G401 (cell line): ENCODE results near the gene COX6B1. TPM values are rescaled to one million over a fixed set of nuclear protein-coding genes. Genes with fewer than 3 reads are reported as not detected.
"Not testable (repeated sequence)": the region's sequence is repeated elsewhere in the genome, so short reads cannot be mapped to it uniquely, and the experiment has no call there.

ENCODE experiments used
- DNase-seq: peaks from one replicate; pipeline ENCODE4 v3.0.0-alpha.2; 2015; ENCODE audit warnings: low spot score
- in situ Hi-C: cut with HindIII; loops from 2 replicates; pipeline ENCODE4 v1.10.0; 2016; ENCODE audit warnings: low sequenced_read_pairs, mixed read lengths
- total RNA-seq: library from RNA; depleted of rRNA; stranded (reverse); fragments of >200 nt; shearing (Covaris generic); gene quantifications from 2 replicates; pipeline ENCODE4 v1.2.3, GENCODE V29; 2014

Gene COX6B1
- total RNA-seq, 1 experiment from 2014 or later: 284 TPM

- in situ Hi-C loops: no loop called here
- peak; percentile 98 for DNase-seq
Observed at GRCh38 chr19:35628565-35629331, 19.4 kb upstream of the COX6B1 start, which contains the start of gene RBM42. TSS of gene RBM42 (plus strand) at chr19:35629036. CDS start at chr19:35629154, 118 bp downstream.

- in situ Hi-C loops: no loop called here
- DNase-seq: no peak
Observed at GRCh38 chr19:35629332-35629633, 18.8 kb upstream of the COX6B1 start.

GRCh38 chr19:35633727-35634440 lies 14.2 kb upstream of the COX6B1 start:
- in situ Hi-C loops: no loop called here
- no peak for DNase-seq

GRCh38 chr19:35636651-35637050 lies 11.5 kb upstream of the COX6B1 start:
- in situ Hi-C loops: no loop called here
- DNase-seq: no peak

GRCh38 chr19:35637165-35637564 lies 11.0 kb upstream of the COX6B1 start:
- in situ Hi-C loops: no loop called here
- DNase-seq: no peak

- in situ Hi-C loops: no loop called here
- no peak for DNase-seq
Observed at GRCh38 chr19:35639321-35639639, 8.8 kb upstream of the COX6B1 start.

- DNase-seq: no peak
- in situ Hi-C loops: no loop called here
Observed at GRCh38 chr19:35639863-35640262, 8.3 kb upstream of the COX6B1 start.

- in situ Hi-C loops: no loop called here
- DNase-seq: no peak
Observed at GRCh38 chr19:35641515-35642151, 6.5 kb upstream of the COX6B1 start, which contains the start of gene ETV2. TSS of gene ETV2 (plus strand) at chr19:35641745. CDS start at chr19:35642461, 716 bp downstream.

- in situ Hi-C loops: no loop called here
- no peak for DNase-seq
Observed at GRCh38 chr19:35642312-35642711, 5.8 kb upstream of the COX6B1 start.

GRCh38 chr19:35642798-35643254 lies 5.3 kb upstream of the COX6B1 start:
- in situ Hi-C loops: no loop called here

GRCh38 chr19:35643255-35644205 lies 4.6 kb upstream of the COX6B1 start:
- in situ Hi-C loops: no loop called here
- peak; percentile 76 for DNase-seq

More at GRCh38 chr19:35642798-35643254, 5.3 kb upstream of the COX6B1 start:
- no peak for DNase-seq

- in situ Hi-C loops: no loop called here
Observed at GRCh38 chr19:35644206-35644986, 3.7 kb upstream of the COX6B1 start.

GRCh38 chr19:35644987-35645679 lies 3.0 kb upstream of the COX6B1 start:
- in situ Hi-C loops: no loop called here
- peak; percentile 81 for DNase-seq

More at GRCh38 chr19:35644206-35644986, 3.7 kb upstream of the COX6B1 start:
- peak; percentile 94 for DNase-seq

- in situ Hi-C loops: no loop called here
Observed at GRCh38 chr19:35645680-35646511, 2.2 kb upstream of the COX6B1 start.

GRCh38 chr19:35650581-35650980 lies 2.5 kb downstream of the COX6B1 start:
- in situ Hi-C loops: no loop called here

More at GRCh38 chr19:35645680-35646511, 2.2 kb upstream of the COX6B1 start:
- DNase-seq: no peak

GRCh38 chr19:35654828-35655227 lies 6.7 kb downstream of the COX6B1 start:
- DNase-seq, in situ Hi-C loops: not testable (repeated sequence)

More at GRCh38 chr19:35650581-35650980, 2.5 kb downstream of the COX6B1 start:
- no peak for DNase-seq

GRCh38 chr19:35655600-35655999 lies 7.5 kb downstream of the COX6B1 start:
- in situ Hi-C loops: no loop called here
- no peak for DNase-seq
